Thyroid gland (tissue), 4 donors: Measurements from ENCODE around the gene FBXL22.

Experiments used
- CTCF ChIP-seq, 6 experiments: fragments of 200-600 bp in 3 of 6; fragments of 450-650 bp in 3 of 6; sonication (generic) in 3 of 6; IDR thresholded peaks; one replicate each; pipeline ENCODE4 v1.5.1; 2016 to 2019; ENCODE audit warnings: antibody characterized with exemption in 6 of 6, mild to moderate bottlenecking in 2 of 6, inconsistent platforms in 1 of 6, moderate library complexity in 1 of 6
- POLR2A ChIP-seq, 2 donors: fragments of 450-650 bp; IDR thresholded peaks; one replicate each; pipeline ENCODE4 v1.6.1; 2017; ENCODE audit warnings: antibody characterized with exemption in 2 of 2, mild to moderate bottlenecking in 2 of 2, moderate library complexity in 1 of 2

- no peak for TF ChIP-seq CTCF (IDR thresholded peaks at IDR 0.05)
- no peak for TF ChIP-seq POLR2A (IDR thresholded peaks at IDR 0.05)
Observed at GRCh38 chr15:63623232-63623969, 26.2 kb downstream of the FBXL22 start.
